GM12865 (cell line): ENCODE results near the gene OTOG.

Source experiments
- DNase-seq: peaks from one replicate; pipeline ENCODE4 v3.0.0; 2010; ENCODE audit warnings: low read depth
- H3K4me3 ChIP-seq: 2 replicates; pipeline ENCODE4 v1.5.1; 2011; ENCODE audit warnings: mild to moderate bottlenecking, low read depth, low read length, control low read depth
- TF ChIP-seq, protein P1 (sequence below): IDR thresholded peaks from 2 replicates; pipeline ENCODE4 v1.5.1; 2011; ENCODE audit warnings: low read length, control low read depth, low read depth, inconsistent platforms; ENCODE audit not compliant: insufficient read depth; ENCODE audit errors: missing control alignments

Gene OTOG

GRCh38 chr11:17683377-17684161, 136.5 kb downstream of the OTOG start:
- no peak for DNase-seq
- TF ChIP-seq, protein P1, sequence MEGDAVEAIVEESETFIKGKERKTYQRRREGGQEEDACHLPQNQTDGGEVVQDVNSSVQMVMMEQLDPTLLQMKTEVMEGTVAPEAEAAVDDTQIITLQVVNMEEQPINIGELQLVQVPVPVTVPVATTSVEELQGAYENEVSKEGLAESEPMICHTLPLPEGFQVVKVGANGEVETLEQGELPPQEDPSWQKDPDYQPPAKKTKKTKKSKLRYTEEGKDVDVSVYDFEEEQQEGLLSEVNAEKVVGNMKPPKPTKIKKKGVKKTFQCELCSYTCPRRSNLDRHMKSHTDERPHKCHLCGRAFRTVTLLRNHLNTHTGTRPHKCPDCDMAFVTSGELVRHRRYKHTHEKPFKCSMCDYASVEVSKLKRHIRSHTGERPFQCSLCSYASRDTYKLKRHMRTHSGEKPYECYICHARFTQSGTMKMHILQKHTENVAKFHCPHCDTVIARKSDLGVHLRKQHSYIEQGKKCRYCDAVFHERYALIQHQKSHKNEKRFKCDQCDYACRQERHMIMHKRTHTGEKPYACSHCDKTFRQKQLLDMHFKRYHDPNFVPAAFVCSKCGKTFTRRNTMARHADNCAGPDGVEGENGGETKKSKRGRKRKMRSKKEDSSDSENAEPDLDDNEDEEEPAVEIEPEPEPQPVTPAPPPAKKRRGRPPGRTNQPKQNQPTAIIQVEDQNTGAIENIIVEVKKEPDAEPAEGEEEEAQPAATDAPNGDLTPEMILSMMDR: no peak
- H3K4me3 ChIP-seq: no peak overlapping the region

DNA sequence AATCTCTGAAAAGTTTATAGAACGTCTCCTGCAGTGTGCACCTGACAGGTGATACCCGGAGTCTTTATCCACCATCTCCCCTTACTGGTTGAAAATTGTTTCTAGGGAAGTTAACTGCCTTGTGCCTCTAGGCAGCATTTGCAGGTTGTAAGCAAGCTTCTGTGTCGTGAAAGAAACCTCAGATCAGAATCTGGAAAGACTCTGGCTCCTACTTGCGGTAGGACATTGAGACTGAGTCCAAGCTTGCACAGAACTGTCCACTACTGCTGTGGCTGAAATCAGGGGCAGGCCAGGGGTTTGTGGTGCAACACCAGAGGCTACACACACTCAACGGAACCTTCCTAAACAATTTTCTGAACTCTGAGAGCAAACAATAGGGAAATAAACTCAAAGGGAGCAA, 137.5 kb downstream of the OTOG start:
- DNase-seq: no peak
- H3K4me3 ChIP-seq: no peak overlapping the region
- TF ChIP-seq, protein P1: no peak

GRCh38 chr11:17686231-17686980, 139.3 kb downstream of the OTOG start:
- TF ChIP-seq, protein P1: no peak
- DNase-seq: no peak
- no peak overlapping the region for H3K4me3 ChIP-seq

DNA sequence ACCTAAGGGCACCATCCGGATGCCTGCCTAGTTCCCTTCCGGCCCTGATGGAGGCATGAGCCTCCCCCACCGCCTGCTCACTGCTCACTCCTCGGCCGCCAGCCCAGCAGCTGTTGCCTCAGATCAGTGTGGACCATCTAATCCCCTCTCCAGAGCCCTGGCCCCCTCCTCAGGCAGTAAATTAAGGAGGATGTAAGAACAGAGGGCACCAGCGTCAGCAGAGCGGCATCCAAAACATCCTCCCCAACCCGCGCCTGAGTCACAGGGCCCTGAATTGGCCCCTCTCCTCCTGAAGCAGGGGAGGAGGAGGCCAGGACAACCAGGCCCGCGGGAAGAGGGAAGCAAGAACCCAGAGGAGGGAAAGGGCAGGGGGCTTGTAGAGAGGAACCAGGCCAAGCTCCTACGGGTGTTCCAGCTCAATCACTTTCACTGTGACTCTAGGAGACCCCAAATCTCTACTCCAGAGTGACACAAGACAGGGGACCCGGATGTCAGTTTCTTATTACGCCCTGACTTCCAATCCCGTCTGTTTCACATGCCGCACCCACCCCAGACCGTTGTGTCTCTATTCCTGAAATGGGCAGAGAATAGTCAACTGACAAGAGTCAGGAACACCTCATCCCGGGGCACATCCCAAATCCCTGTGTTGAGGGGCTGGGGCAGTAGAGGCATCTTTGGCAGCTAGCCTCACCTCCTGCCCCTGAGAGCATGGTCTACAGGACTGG, 141.0 kb downstream of the OTOG start:
- no peak overlapping the region for H3K4me3 ChIP-seq
- TF ChIP-seq, protein P1: no peak
- DNase-seq: no peak

DNA sequence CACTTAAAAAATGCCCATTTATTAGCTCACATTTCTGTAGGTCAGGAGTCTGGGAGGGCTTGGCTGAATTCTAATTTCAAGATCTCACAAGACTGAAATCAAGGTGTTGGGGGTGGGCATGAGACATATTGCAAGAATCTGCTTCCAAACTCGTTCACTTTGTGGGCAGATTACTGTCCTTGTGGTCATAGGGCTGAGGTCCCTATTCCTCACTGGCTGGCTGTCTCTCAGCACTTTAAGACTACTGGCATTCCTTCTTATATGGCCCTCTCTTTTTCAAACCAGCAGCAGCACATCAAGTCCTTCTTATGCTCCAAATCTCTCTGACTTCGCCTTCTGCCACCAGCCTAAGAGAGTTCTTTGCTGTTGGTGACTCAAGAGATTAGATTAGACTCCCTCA, 144.5 kb downstream of the OTOG start:
- TF ChIP-seq, protein P1: no peak
- DNase-seq: no peak
- no peak overlapping the region for H3K4me3 ChIP-seq

- DNase-seq: no peak
- no peak overlapping the region for H3K4me3 ChIP-seq
- TF ChIP-seq, protein P1: no peak
These were observed 144.9 kb downstream of the OTOG start for GRCh38 chr11:17691976-17692375.
